ENCODE data around the gene ATM.

The ATM gene

DNA sequence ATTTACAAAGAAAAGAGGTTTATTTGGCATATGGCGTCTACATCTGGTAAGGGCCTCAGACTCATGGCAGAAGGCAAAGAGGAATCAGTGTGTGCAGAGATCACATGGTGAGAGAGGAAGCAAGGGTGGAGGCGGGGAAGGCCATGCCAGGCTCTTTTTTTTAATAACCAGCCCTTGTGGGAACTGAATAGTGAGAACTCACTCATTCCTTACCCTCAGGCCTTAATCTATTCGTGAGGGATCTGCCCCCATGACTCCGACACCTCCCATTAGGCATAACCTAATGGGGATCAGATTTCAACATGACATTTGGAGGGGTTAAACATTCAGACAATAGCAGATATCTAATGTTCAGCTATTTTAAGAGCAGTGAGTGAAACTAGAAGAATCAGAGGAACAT is 55.7 kb downstream of the ATM start:
- TF ChIP-seq TCF12 (IDR thresholded peaks at IDR 0.05; ENCODE audit: low read depth) (no peak), YY1 (IDR thresholded peaks at IDR 0.05; ENCODE audit: low read depth) (no peak), TEAD4 (IDR thresholded peaks at IDR 0.05) (no peak), EP300 (IDR thresholded peaks at IDR 0.05; ENCODE audit: borderline replicate concordance) (no peak), TAF1 (IDR thresholded peaks at IDR 0.05; ENCODE audit: low read depth) (no peak), EGR1 (IDR thresholded peaks at IDR 0.05) (no peak), REST (IDR thresholded peaks at IDR 0.05; ENCODE audit: low read depth) (no peak)
- TF ChIP-seq, protein P1, sequence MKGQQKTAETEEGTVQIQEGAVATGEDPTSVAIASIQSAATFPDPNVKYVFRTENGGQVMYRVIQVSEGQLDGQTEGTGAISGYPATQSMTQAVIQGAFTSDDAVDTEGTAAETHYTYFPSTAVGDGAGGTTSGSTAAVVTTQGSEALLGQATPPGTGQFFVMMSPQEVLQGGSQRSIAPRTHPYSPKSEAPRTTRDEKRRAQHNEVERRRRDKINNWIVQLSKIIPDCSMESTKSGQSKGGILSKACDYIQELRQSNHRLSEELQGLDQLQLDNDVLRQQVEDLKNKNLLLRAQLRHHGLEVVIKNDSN (IDR thresholded peaks at IDR 0.05): peak; percentile 21; the same call in 1 of the 2 replicates

DNA sequence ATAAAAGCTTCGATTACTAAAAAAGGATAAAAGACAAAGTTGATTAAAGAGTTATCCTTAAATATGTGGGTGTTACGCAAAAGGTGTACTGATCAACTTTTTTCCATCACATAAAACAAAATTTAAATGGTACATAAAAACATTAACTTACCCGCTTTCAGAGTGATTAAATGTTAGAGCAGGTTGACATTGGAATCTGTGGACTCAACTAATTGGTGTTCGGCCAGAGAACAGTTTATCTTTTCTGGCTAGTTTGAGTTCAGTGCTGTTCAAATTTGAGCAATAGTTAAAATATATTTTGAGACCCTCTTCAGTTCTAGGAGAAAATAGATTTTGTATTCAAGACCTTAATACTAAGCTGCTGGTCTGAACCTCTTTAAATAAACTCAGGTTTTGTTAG is 56.1 kb downstream of the ATM start:
- TF ChIP-seq, protein P2, sequence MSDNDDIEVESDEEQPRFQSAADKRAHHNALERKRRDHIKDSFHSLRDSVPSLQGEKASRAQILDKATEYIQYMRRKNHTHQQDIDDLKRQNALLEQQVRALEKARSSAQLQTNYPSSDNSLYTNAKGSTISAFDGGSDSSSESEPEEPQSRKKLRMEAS (IDR thresholded peaks at IDR 0.05): no peak
- TF ChIP-seq TAF1 (IDR thresholded peaks at IDR 0.05; ENCODE audit: low read depth) (no peak), REST (IDR thresholded peaks at IDR 0.05; ENCODE audit: low read depth) (no peak), NFIC (IDR thresholded peaks at IDR 0.05) (no peak), CEBPB (IDR thresholded peaks at IDR 0.05) (no peak), TCF12 (IDR thresholded peaks at IDR 0.05; ENCODE audit: low read depth) (no peak), YY1 (IDR thresholded peaks at IDR 0.05; ENCODE audit: low read depth) (no peak), CREB1 (IDR thresholded peaks at IDR 0.05; ENCODE audit: low read depth) (no peak), ZBTB7A (IDR thresholded peaks at IDR 0.05; ENCODE audit: low read depth) (no peak), TEAD4 (IDR thresholded peaks at IDR 0.05) (no peak), FOXM1 (IDR thresholded peaks at IDR 0.05; ENCODE audit: borderline replicate concordance, low read depth) (no peak), EP300 (IDR thresholded peaks at IDR 0.05; ENCODE audit: borderline replicate concordance) (no peak), EGR1 (IDR thresholded peaks at IDR 0.05) (no peak), RAD21 (IDR thresholded peaks at IDR 0.05; ENCODE audit: low read depth) (no peak)
- TF ChIP-seq, protein P1 (IDR thresholded peaks at IDR 0.05): no peak

GRCh38 chr11:108286370-108286769 is 63.5 kb downstream of the ATM start:
- TF ChIP-seq EP300 (IDR thresholded peaks at IDR 0.05; ENCODE audit: borderline replicate concordance): no peak

DNA sequence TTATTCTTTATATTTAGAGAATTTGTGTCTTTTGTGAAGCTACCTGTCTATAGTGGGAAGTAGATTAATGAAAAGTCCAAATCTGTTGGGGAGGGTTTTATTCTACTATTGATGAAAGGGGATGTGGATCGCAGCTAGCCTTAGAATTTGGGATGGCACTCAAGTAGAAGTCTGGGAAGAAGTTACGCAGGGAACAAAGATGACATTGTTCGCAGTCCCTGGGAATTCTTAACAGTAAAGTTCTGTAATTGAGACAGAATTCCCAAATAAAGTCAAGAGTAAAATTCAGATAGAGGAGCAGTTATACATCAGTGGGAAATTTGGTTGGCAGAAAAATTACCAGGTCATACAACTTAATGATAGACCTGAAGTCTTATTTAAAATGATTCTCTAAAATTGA is 64.1 kb downstream of the ATM start:
- TF ChIP-seq EGR1 (IDR thresholded peaks at IDR 0.05): no peak
- no peak for TF ChIP-seq FOXM1 (IDR thresholded peaks at IDR 0.05; ENCODE audit: borderline replicate concordance, low read depth)
- TF ChIP-seq RAD21 (IDR thresholded peaks at IDR 0.05; ENCODE audit: low read depth): no peak
- TF ChIP-seq, protein P2 (IDR thresholded peaks at IDR 0.05): no peak
- no peak for TF ChIP-seq CREB1 (IDR thresholded peaks at IDR 0.05; ENCODE audit: low read depth)
- no peak for TF ChIP-seq CEBPB (IDR thresholded peaks at IDR 0.05)
- TF ChIP-seq EP300 (IDR thresholded peaks at IDR 0.05; ENCODE audit: borderline replicate concordance): no peak
- TF ChIP-seq TCF12 (IDR thresholded peaks at IDR 0.05; ENCODE audit: low read depth): no peak

DNA sequence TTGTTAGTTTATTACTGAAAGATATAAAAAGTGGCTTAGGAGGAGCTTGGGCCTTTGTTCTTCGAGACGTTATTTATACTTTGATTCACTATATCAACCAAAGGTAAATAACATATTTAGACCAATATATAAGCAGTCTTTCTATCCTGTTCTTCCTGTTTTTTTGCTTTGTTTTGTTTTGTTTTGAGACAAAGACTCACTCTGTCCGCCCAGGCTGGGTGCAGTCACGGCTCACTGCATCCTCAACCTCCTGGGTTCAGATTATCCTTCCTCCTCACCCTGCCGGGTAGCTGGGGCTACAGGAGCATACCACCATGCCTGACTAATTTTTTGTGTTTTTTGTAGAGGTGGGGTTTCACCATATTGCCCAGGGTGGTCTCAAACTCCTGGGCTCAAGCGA is 66.8 kb downstream of the ATM start:
- TF ChIP-seq ZBTB7A (IDR thresholded peaks at IDR 0.05; ENCODE audit: low read depth) (no peak), TCF12 (IDR thresholded peaks at IDR 0.05; ENCODE audit: low read depth) (0 out of 2 replicates have a peak, but pooled peaks have one; percentile 28), FOXM1 (IDR thresholded peaks at IDR 0.05; ENCODE audit: borderline replicate concordance, low read depth) (peak; percentile 61; the same call in 1 of the 2 replicates), CREB1 (IDR thresholded peaks at IDR 0.05; ENCODE audit: low read depth) (no peak)

DNA sequence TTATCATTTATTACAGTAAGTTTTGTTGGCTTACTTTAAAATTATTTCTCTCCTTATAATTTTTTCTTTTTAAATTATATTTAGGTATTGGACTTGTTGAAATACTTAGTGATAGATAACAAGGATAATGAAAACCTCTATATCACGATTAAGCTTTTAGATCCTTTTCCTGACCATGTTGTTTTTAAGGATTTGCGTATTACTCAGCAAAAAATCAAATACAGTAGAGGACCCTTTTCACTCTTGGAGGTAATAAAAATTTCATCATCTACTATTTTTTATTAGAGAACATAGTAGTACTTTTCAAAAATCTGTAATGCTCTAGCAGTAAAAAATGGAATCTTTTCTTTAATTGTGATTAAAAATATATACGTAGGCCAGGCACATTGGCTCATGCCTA is 70.4 kb downstream of the ATM start:
- no peak for TF ChIP-seq TCF12 (IDR thresholded peaks at IDR 0.05; ENCODE audit: low read depth)

DNA sequence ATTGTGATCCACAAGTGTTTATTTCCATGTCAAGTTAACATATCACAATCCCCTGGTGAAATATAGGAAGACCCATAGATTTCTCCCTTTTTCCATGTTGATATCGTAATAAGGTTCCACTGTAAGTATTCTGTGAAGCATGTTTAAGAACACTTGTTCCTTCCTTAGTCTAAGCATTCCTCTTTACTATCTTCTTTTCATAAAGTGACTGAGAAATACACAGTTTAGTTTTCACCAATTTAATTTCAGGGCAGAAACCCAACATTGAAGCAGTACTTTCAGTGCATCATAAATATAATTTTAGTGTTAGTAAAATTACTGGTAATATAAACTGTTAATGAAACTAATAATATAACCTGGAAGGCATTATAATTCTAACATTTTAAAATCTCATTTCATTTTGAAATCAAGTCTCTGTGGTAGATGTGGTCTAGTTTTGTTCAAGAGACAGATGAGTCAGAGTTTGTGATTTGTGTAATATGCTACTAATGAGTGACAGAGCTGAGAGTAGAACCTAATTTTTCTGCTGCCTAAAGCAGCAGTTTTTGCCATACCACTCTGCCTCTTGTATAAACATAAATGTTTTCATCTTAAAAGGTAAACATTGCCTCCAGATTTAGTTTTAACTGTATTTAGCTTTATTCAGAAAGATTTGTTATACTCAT is 79.4 kb downstream of the ATM start:
- TF ChIP-seq CEBPB (IDR thresholded peaks at IDR 0.05) (no peak), FOXM1 (IDR thresholded peaks at IDR 0.05; ENCODE audit: borderline replicate concordance, low read depth) (no peak), EGR1 (IDR thresholded peaks at IDR 0.05) (no peak), YY1 (IDR thresholded peaks at IDR 0.05; ENCODE audit: low read depth) (no peak), RAD21 (IDR thresholded peaks at IDR 0.05; ENCODE audit: low read depth) (no peak), REST (IDR thresholded peaks at IDR 0.05; ENCODE audit: low read depth) (no peak), ZBTB7A (IDR thresholded peaks at IDR 0.05; ENCODE audit: low read depth) (no peak), CREB1 (IDR thresholded peaks at IDR 0.05; ENCODE audit: low read depth) (no peak), EP300 (IDR thresholded peaks at IDR 0.05; ENCODE audit: borderline replicate concordance) (no peak), NFIC (IDR thresholded peaks at IDR 0.05) (no peak), TEAD4 (IDR thresholded peaks at IDR 0.05) (no peak), TAF1 (IDR thresholded peaks at IDR 0.05; ENCODE audit: low read depth) (no peak), TCF12 (IDR thresholded peaks at IDR 0.05; ENCODE audit: low read depth) (no peak)
- TF ChIP-seq, protein P2 (IDR thresholded peaks at IDR 0.05): no peak
- TF ChIP-seq, protein P1 (IDR thresholded peaks at IDR 0.05): no peak

Measured in Ishikawa (cell line).